ENCODE data around the gene CCDC18.
"Not testable (repeated sequence)": the region's sequence is repeated elsewhere in the genome, so short reads cannot be mapped to it uniquely, and the experiment has no call there.

DNA sequence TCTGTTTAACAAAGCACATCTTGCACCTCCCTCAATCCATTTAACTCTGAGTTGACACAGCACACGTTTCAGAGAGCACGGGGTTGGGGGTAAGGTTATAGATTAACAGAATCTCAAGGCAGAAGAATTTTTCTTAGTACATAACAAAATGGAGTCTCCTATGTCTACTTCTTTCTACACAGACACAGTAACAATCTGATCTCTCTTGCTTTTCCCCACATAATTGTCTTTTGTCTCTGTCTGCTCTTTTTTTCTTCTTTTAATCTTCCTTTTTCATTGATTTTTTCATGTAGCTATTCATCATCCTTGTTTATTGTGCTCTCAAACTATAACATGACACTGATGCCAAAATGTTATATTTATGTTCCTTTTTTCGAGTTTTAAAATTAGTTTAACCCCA, 97.0 kb downstream of the CCDC18 start:
- not testable (repeated sequence) for TF ChIP-seq CTCF, POLR2A (IDR thresholded peaks at IDR 0.05)

All from thyroid gland (tissue), 4 donors.